ENCODE data around the gene C17orf107. TPM values are rescaled to one million over a fixed set of nuclear protein-coding genes. Genes with fewer than 3 reads are reported as not detected.

Gene C17orf107
- total RNA-seq, 1 experiment from 2014 or later, result 1.7 TPM

GRCh38 chr17:4897785-4898184, 1.6 kb upstream of the C17orf107 start (continued):
- TF ChIP-seq REST (IDR thresholded peaks at IDR 0.05; ENCODE audit: low read depth), result no peak

GRCh38 chr17:4898351-4898750, 985 bp upstream of the C17orf107 start:
- DNase-seq (ENCODE audit: low read depth, low spot score), result no peak
- H3K9ac ChIP-seq (ENCODE audit: low read length), result no peak overlapping the region
- RAD21 ChIA-PET (ENCODE audit: low non-redundant PET in 1 of 2, low total read pairs in 2 of 2, uncharacterized antibody in 2 of 2, unreplicated experiment in 2 of 2), result no interaction called here
- no peaks in the 10 kb centered on the region for H3K27me3 ChIP-seq (ENCODE audit: insufficient read depth, low read length)
- no TSS peak for BruUV-seq (replicated peaks)
- H3K9me2 ChIP-seq (ENCODE audit: insufficient read depth), result no peaks in the 10 kb centered on the region
- intact Hi-C loops (cut with micrococcal nuclease), result no loop called here
- H3K4me1 ChIP-seq (ENCODE audit: control insufficient read depth in 1 of 2, insufficient read depth in 2 of 2, low read length in 2 of 2), result peaks cover 8 to 9% of the 10 kb centered on the region in 2 experiments
- no peaks in the 10 kb centered on the region for H3K9me3 ChIP-seq (ENCODE audit: control insufficient read depth in 1 of 2, insufficient read depth in 1 of 2, low read depth in 1 of 2, low read length in 2 of 2)
- no peaks in the 10 kb centered on the region for H3K79me2 ChIP-seq (ENCODE audit: insufficient read depth, low read length)
- POLR2A ChIA-PET, result no interaction called here
- CTCF ChIA-PET, result no interaction called here
- no peak overlapping the region for H3K4me2 ChIP-seq (ENCODE audit: low read length)
- H3K36me3 ChIP-seq (ENCODE audit: control insufficient read depth in 1 of 2, insufficient read depth in 2 of 2, low read length in 2 of 2), result peaks cover 11 to 28% of the 10 kb centered on the region in 2 experiments; a peak in 3 of 4 replicates
- no peak overlapping the region for H3K27ac ChIP-seq (ENCODE audit: low read depth, low read length)
- H3K4me3 ChIP-seq (replicated peaks in 1 of 2; ENCODE audit: low read depth in 1 of 2, low read length in 2 of 2), result no peak overlapping the region
- ATAC-seq, result no peak
- no peaks in the 10 kb centered on the region for H4K20me1 ChIP-seq (ENCODE audit: insufficient read depth)
- no peak overlapping the region for H2AFZ ChIP-seq (ENCODE audit: low read depth, low read length, poor library complexity, severe bottlenecking)
- TF ChIP-seq RAD21 (IDR thresholded peaks at IDR 0.05; ENCODE audit: low read depth) (no peak), POLR2AphosphoS5 (IDR thresholded peaks at IDR 0.05; ENCODE audit: low read depth, low read length) (no peak), ZBTB33 (IDR thresholded peaks at IDR 0.05; ENCODE audit: extremely low read depth, insufficient replicate concordance, low read length) (no peak), YY1 (IDR thresholded peaks at IDR 0.05; ENCODE audit: extremely low read depth, insufficient replicate concordance, low read depth, low read length) (no peak), REST (IDR thresholded peaks at IDR 0.05; ENCODE audit: low read depth) (no peak), CBX3 (IDR thresholded peaks at IDR 0.05; ENCODE audit: low read depth) (no peak), ATF3 (IDR thresholded peaks at IDR 0.05) (no peak), ELF1 (IDR thresholded peaks at IDR 0.05; ENCODE audit: borderline replicate concordance, low read depth) (no peak), EGR1 (IDR thresholded peaks at IDR 0.05; ENCODE audit: low read depth) (no peak)
